NCI-H187 treated with DMSO at 0.1 percent for 48 hours (cell line): ENCODE data around the gene ZDHHC11B.
"Not testable (repeated sequence)": the region's sequence is repeated elsewhere in the genome, so short reads cannot be mapped to it uniquely, and the experiment has no call there.

Source experiments
- DNase-seq: peaks from one replicate; lab custom pipeline; 2025; lab: John Stamatoyannopoulos, UW

ZDHHC11B gene

GRCh38 chr5:784428-785177 lies at the start of gene ZDHHC11B:
Gene ZDHHC11B (minus strand): TSS chr5:784729. CDS start chr5:766919, 17,810 bp downstream.
- not testable (repeated sequence) for DNase-seq

GRCh38 chr5:834013-834412 lies 49.5 kb upstream of the ZDHHC11B start:
- not testable (repeated sequence) for DNase-seq

DNA sequence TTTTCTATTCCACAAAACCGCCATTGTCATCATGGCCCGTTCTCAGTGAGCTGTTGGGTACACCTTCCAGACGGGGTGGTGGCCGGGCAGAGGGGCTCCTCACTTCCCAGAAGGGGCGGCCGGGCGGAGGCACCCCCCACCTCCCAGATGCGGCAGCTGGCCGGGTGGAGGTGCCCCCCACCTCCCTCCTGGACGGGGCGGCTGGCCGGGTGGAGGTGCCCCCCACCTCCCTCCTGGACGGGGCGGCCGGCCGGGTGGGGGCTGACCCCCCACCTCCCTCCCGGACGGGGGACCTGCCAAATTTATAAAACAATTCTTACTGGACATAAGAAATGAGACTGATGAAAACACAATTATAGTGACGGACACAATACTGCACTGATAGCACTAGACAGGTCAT lies 43.7 kb upstream of the ZDHHC11B start:
- not testable (repeated sequence) for DNase-seq

- DNase-seq: not testable (repeated sequence)
Observed at GRCh38 chr5:825544-825943, 41.0 kb upstream of the ZDHHC11B start.

GRCh38 chr5:821504-821903 lies 37.0 kb upstream of the ZDHHC11B start:
- no peak for DNase-seq

DNA sequence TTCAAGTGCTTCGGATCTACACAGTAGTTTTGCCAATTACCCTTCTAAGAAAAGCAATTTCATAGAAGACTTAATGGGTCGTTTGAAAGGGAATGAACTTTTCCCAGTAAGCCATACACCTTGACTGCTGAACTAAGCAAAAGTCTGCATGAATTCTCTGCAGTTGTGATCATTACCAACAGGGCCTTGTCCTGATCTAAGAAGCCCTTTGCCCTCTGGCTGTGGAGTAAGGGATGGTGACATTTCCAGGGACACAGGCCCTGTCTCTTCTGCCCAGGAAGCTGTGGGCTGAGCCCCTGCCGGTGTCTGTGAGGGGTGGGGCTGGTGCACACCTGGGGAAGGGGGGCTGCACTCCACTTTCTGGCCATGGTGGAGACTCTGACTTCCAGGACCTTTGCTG lies 35.7 kb upstream of the ZDHHC11B start:
- DNase-seq: no peak

GRCh38 chr5:819078-819477 lies 34.5 kb upstream of the ZDHHC11B start:
- DNase-seq: no peak

GRCh38 chr5:816176-816575 lies 31.6 kb upstream of the ZDHHC11B start:
- DNase-seq: no peak

DNA sequence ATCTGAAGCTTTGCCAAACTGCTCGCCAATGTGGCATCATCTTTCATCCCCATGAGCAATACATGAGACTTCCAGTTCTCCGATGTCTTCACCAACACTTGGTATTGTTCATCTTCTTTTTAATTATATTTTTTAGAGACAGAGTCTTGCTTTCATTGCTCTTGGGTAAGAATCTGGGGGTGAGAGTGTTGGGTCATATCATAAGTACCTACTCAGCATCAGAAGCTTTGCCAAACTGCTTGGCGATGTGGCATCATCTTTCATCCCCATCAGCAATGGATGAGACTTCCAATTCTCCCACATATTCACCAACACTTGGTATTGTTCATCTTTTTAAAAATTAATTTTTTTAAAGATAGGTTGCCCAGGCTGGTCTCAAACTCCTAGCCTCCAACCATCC lies 30.9 kb upstream of the ZDHHC11B start:
- DNase-seq: no peak

DNA sequence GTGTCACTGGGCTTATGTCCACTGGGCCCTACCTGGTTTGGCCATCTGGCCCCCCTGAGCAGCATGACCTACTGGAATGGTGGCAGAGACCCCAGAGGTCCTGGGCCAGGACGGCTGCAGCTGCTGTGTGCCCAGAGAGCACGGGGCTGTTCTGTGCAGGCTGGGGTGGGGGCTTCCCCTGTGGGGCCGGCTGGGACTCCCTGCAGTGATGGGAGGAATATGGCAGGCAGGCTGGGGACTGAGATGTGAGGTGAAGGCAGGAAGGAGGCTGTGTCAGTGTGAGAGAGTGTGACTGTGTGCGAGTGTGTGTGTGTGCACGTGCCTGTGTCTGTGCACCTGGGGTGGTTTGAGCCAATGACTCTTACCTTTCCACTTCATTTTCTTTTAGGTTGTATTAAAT lies 29.0 kb upstream of the ZDHHC11B start:
- not testable (repeated sequence) for DNase-seq

GRCh38 chr5:811384-811783 lies 26.9 kb upstream of the ZDHHC11B start:
- DNase-seq: not testable (repeated sequence)

DNA sequence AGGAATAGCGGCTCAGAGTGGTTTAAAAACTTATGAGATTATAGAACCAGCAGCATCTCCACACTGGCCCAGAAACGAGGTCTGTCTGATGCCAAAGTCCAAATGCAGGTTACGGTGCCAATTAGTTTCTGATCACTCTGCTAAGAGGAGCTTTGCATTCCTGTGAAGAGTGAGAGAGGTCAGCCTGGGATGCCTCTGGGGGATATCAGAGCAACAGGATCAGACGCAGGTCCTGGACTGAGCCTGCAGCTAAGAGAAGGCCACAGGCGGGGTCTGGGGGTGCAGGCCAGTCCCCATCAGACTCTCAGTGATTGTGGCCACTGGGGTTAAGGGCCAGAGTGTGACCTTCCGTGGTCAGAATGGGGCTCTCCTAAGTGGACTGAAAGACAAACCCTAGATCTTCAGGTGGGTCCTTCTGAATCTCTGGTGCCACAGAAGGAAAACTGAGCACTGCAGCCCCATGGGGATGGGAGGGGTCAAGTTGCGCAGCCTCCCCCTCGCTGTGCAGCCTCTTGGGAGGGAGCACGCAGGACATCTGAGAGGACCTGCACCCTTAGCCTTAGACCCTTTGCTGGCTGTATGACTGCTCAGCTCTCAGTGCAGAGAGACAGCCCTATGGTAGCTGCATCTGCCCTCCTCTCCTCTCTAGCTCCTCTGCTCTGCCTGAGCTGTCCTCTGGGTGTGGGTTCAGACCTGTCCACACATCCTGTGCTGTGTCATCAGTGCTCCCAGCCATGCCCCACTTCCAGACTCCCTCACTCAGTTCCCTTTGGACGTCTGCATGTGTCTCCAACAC lies 23.4 kb upstream of the ZDHHC11B start:
- DNase-seq: not testable (repeated sequence)

DNA sequence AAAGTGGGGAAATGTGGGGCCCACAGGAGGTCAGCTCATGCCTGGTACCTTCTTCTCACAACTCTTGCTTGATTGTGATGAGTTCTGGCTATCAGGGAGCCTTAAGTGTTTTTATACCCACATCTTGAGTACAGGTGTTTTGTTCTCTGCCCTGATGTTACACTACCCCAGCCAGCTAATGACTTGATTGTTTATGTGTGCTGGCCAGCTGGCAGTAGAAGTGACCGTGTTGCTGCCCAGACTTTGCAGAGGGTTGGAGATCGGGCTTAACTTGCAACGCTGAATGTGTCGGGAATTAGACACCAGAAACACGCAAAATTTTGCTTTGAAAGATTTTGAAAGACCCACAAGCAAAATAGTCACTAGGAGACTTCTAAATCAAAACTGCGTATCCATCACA lies 16.9 kb upstream of the ZDHHC11B start:
- DNase-seq: no peak

GRCh38 chr5:801055-801454 lies 16.5 kb upstream of the ZDHHC11B start:
- DNase-seq: not testable (repeated sequence)

DNA sequence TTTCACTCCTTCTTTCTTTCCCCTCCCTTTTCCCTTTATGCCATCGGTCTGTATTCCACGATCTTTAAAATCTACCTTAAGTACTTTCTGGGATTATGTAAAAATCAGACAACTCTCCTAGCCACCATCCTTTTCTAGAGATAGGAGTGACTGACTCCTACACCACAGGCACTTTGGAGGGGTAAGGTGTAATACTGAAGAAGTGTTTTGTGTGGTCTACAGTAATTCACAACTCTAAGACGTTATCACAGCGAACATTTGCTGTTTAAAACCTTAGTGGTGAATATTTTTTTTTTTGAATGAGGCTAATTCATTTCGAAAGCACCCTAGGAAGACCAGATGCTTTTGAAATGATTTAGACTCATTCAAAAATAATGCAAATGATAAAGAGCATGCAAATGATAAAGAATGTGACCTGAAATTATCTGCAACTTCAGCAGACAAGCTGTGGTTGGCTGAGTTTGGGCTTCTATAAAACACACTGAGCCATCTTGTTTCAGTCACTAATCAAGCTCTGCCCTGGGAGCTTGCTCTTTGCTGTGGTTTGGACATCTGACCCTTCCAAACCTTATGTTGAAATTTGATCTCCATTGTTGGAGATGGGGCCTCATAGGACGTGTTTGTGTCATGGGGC lies 14.1 kb upstream of the ZDHHC11B start:
- DNase-seq: not testable (repeated sequence)

DNA sequence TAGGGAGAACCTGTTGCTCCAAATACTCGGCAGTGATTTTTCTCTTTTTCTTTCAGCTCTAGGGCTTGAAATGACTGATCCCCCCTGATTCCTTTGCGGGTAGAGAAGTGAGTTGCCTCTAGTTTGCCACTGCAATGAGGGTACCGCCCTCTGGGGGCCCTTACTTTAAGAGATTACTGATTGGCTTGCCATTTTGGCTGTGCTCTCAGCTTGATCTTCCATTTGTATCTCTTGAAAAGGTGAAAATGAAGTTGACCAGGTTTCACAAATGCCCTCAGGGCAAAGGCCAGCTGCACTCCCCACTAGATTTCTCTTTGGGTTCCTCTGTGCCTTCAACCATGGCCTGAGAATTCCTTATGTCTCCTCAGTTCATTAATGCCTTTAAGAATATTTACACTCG lies 13.5 kb upstream of the ZDHHC11B start:
- not testable (repeated sequence) for DNase-seq

- DNase-seq: not testable (repeated sequence)
Observed at GRCh38 chr5:795873-796272, 11.3 kb upstream of the ZDHHC11B start.

DNA sequence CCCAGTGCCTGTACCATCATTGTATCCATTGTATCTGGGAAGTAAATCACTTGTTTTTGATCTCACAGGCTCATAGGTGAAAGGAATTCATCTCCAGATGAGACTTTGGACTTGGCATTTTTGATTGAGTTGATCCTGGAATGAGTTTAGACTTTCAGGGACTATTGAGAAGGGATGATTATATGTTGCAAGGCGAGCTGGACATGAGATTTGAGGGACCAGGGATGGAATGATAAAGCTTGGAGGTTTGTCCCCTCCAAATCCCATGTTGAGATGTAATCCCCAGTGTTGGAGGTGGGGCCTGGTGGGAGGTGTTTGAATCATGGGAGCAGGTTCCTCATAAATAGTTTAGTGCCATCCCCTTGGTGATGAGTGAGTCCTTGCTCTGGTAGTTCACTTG lies 10.4 kb upstream of the ZDHHC11B start:
- DNase-seq: not testable (repeated sequence)

GRCh38 chr5:788703-789102 lies 4.2 kb upstream of the ZDHHC11B start:
- DNase-seq: not testable (repeated sequence)

- DNase-seq: not testable (repeated sequence)
Observed at GRCh38 chr5:787857-788233, 3.3 kb upstream of the ZDHHC11B start.

- DNase-seq: not testable (repeated sequence)
Observed at GRCh38 chr5:787224-787856, 2.8 kb upstream of the ZDHHC11B start.

DNA sequence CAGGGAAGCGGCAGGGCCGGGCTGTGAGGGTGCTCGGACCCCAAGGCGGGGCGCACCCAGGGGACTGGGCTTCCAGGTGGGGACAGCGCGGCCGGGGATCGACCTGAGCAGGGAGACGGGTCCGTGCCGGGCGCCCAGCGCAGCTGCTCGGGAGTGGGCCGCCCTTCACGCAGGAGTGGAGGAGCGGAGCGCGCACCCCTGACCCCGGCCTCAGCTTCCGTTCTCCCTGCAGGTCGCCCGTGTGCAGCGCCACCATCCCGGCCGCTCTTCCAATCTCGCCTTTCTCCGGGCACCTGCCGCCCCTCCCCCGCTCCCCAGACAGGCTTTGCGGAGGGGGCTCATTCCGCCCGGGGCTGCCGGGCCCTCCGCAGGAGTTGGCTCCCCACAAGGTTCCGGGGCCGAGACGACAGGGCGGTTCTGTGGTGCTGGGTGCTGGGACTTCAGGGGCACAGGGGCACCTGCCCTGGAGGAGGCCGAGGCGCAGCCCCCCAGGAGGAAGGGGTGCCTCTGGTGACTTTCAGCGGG lies 714 bp upstream of the ZDHHC11B start:
- DNase-seq: not testable (repeated sequence)
